RWPE2 (cell line): Measurements from ENCODE around the gene TWIST2.

ENCODE experiments used
- ATAC-seq: fragments of 200-7000 bp; cut with Tn5 transposase; 3 replicates; pipeline ENCODE4 v1.9.1; 2021; ENCODE audit warnings: low read depth
- DNase-seq: peaks from one replicate; pipeline ENCODE4 v3.0.0-alpha.2; 2020; ENCODE audit warnings: low spot score
- H3K27ac ChIP-seq: fragments of 450-650 bp; 2 replicates; pipeline ENCODE4 v1.5.1; 2017; ENCODE audit warnings: mild to moderate bottlenecking; ENCODE audit not compliant: poor library complexity, severe bottlenecking
- H3K27me3 ChIP-seq: fragments of 250-450 bp; sonication (Bioruptor Pico); 2 replicates; pipeline ENCODE4 v1.5.1; 2021; ENCODE audit warnings: mild to moderate bottlenecking, moderate library complexity; ENCODE audit not compliant: insufficient read depth, poor library complexity, severe bottlenecking
- H3K36me3 ChIP-seq: fragments of 250-450 bp; sonication (Bioruptor Pico); 2 replicates; pipeline ENCODE4 v1.5.1; 2020; ENCODE audit warnings: low read depth, mild to moderate bottlenecking, moderate library complexity
- H3K4me1 ChIP-seq: fragments of 250-450 bp; sonication (Bioruptor Pico); 2 replicates; pipeline ENCODE4 v1.5.1; 2021; ENCODE audit warnings: mild to moderate bottlenecking, moderate library complexity; ENCODE audit not compliant: insufficient read depth, poor library complexity, severe bottlenecking
- H3K4me3 ChIP-seq: fragments of 250-450 bp; sonication (Bioruptor Pico); 2 replicates; pipeline ENCODE4 v1.5.1; 2021; ENCODE audit warnings: mild to moderate bottlenecking, moderate library complexity; ENCODE audit not compliant: severe bottlenecking
- H3K9me3 ChIP-seq: fragments of 250-450 bp; sonication (Bioruptor Pico); 2 replicates; pipeline ENCODE4 v1.5.1; 2021; ENCODE audit warnings: mild to moderate bottlenecking, moderate library complexity; ENCODE audit not compliant: severe bottlenecking
- TF ChIP-seq, protein P1 (sequence below): fragments of 450-650 bp; IDR thresholded peaks from one replicate; pipeline ENCODE4 v1.5.1; 2017; ENCODE audit warnings: mild to moderate bottlenecking, moderate library complexity; ENCODE audit not compliant: poor library complexity, severe bottlenecking

The TWIST2 gene

DNA sequence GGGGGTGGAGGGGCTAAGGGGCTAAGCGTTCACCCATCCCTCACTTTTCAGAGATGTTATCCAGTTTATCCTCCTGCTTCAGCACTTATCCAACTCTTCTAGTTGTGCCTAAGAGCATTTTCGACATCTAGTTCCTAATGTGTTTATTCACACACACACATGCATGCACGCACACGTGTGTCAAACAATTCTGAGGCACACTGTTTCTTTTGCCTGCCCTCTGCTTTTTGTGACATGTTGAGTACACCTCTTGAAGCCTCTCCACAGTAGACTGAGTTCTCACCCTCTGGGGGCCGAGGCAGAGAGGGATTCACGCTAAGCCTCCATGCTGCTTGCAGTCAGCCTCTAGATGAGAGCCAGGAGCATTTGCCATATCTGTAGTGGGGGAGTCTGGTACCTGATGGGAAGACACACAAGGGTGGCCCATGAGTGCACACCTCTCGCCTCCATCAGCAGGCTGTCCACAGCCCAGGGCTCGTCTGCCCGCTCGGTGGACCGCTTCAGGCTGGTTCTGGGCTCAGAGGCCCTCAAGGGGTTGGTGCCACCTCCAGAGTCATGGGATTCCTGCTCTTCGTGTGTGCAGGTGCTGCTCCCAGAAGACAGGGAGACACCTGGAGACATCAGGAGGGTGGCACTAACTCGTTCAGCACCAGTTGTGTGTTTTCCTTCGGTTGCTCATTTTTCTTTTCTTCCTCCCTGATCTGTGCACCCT is 11.9 kb downstream of the TWIST2 start:
- TF ChIP-seq, protein P1, sequence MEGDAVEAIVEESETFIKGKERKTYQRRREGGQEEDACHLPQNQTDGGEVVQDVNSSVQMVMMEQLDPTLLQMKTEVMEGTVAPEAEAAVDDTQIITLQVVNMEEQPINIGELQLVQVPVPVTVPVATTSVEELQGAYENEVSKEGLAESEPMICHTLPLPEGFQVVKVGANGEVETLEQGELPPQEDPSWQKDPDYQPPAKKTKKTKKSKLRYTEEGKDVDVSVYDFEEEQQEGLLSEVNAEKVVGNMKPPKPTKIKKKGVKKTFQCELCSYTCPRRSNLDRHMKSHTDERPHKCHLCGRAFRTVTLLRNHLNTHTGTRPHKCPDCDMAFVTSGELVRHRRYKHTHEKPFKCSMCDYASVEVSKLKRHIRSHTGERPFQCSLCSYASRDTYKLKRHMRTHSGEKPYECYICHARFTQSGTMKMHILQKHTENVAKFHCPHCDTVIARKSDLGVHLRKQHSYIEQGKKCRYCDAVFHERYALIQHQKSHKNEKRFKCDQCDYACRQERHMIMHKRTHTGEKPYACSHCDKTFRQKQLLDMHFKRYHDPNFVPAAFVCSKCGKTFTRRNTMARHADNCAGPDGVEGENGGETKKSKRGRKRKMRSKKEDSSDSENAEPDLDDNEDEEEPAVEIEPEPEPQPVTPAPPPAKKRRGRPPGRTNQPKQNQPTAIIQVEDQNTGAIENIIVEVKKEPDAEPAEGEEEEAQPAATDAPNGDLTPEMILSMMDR = no peak
- H3K4me3 ChIP-seq = no peak overlapping the region
- H3K27ac ChIP-seq = no peak overlapping the region
- ATAC-seq (no peak), DNase-seq (peak; percentile 33)
- H3K4me1 ChIP-seq = peaks cover 13% of the 10 kb centered on the region
- no peaks in the 10 kb centered on the region for H3K9me3 ChIP-seq
- peaks cover 12% of the 10 kb centered on the region for H3K36me3 ChIP-seq
- H3K27me3 ChIP-seq = no peaks in the 10 kb centered on the region

DNA sequence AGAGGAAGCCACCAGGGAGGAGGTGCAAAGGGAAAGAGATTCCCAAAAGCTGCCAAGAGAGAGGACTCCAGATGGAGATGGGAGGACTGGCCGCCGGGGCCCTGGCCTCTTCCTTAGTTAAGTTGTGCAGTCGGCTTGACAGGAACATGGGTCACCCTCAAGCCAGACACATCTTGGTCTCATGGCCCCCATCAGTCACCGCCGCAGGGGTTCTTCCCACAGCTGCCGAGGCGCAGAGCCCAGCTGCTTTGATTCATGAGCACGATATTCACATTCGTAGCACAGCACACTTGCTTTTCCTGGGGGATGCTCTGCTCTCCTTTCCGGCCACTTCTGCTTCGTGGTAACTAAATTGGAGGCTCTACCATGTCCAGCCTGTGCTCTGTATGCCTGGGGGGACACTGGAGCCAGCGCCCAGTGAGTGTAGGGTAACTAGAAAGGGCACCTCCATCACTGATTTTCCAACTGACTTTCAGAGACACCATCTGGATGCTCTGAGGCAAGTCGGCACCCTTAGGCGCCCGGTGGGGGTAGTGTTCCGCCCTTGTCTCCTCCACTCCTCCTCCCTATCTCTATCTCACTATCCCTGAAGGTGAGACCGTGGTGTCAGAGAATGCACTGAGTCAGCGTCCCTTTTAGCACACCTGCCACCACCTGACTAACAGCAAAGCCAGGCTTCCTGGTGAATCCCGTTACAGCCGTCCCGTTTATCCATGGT is 13.3 kb downstream of the TWIST2 start:
- Histone ChIP-seq H3K4me1 (peaks cover 14% of the 10 kb centered on the region), H3K4me3 (no peak overlapping the region), H3K9me3 (no peaks in the 10 kb centered on the region), H3K36me3 (peaks cover 11% of the 10 kb centered on the region), H3K27ac (no peak overlapping the region), H3K27me3 (no peaks in the 10 kb centered on the region)
- TF ChIP-seq, protein P1 = no peak
- no peak for ATAC-seq
- DNase-seq = peak; percentile 35

DNA sequence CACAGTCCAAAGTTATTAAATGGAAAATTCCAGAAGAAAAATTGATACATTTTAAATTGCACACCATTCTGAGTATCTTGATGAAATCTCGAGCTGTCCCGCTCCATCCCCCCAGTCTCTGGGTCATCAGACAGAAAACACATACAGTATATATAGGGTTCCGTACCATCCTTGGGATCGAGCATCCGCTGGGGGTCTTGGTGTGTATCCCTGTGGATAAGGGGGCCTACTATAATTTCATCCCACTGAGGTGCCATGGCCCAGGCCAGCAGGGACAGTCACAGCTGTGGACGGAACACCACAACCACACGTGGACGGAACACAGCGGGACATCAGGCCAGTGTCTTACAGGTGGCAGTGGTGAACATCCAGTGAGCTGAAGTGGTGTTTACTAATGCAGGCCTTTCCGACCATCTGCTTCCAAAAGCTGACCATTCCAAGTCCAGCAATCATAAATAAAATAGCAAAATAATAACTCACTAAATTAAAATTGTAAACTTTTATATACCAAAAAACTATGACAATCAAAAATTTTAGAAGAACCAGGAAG is 14.0 kb downstream of the TWIST2 start:
- DNase-seq = no peak

DNA sequence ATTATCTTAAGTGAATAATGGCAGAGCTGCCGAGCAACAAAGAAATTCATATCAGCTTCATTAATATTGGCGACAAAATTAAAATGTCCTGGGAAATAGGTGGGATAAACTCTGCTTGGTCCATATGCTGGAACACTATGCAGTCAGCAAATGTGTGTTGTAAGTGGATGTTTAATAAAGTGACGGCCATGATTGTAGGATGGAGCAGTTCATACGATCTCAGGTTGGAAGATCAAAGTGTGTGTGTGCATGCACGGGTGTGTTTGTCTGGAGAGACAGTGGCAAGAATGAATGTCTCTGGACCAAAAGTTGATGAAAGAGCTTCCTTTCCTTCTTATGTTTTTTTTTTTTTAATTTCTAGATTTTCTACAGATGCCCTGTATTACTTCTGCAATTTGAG is 14.8 kb downstream of the TWIST2 start:
- no peak overlapping the region for H3K27ac ChIP-seq
- DNase-seq (no peak), ATAC-seq (no peak)
- TF ChIP-seq, protein P1 = no peak
- H3K27me3 ChIP-seq = no peaks in the 10 kb centered on the region
- H3K9me3 ChIP-seq = no peaks in the 10 kb centered on the region
- H3K4me3 ChIP-seq = no peak overlapping the region
- peaks cover 8% of the 10 kb centered on the region; the same call in 1 of the 2 replicates for H3K36me3 ChIP-seq
- H3K4me1 ChIP-seq = peaks cover 25% of the 10 kb centered on the region

More for the DNA sequence above, 14.0 kb downstream of the TWIST2 start:
- no peak for ATAC-seq
- Histone ChIP-seq H3K4me3 (no peak overlapping the region), H3K27ac (no peak overlapping the region), H3K9me3 (no peaks in the 10 kb centered on the region), H3K27me3 (no peaks in the 10 kb centered on the region), H3K4me1 (peaks cover 16% of the 10 kb centered on the region), H3K36me3 (peaks cover 8% of the 10 kb centered on the region; the same call in 1 of the 2 replicates)
- TF ChIP-seq, protein P1 = no peak
